Stimulated activated CD4-positive, alpha-beta T cell treated with anti-CD3 and anti-CD28 coated beads, Interleukin-15, amount 100 ng/mL, for 24 hours (primary cell): Measurements from ENCODE around the gene ZCCHC2.

ENCODE experiments used
- DNase-seq: peaks from one replicate; pipeline ENCODE4 v3.0.0-alpha.2; 2020

ZCCHC2 gene

GRCh38 chr18:62583376-62583775 lies 60.6 kb downstream of the ZCCHC2 start:
- no peak for DNase-seq

GRCh38 chr18:62584241-62585120 lies 61.7 kb downstream of the ZCCHC2 start:
- DNase-seq, result peak; percentile 91

- DNase-seq, result peak; percentile 70
Measured at GRCh38 chr18:62585274-62586150, 62.7 kb downstream of the ZCCHC2 start.

GRCh38 chr18:62586151-62586774 lies 63.4 kb downstream of the ZCCHC2 start:
- DNase-seq, result peak; percentile 86

GRCh38 chr18:62586781-62587487 lies 64.1 kb downstream of the ZCCHC2 start:
- no peak for DNase-seq

- DNase-seq, result no peak
Measured at GRCh38 chr18:62587689-62588088, 64.9 kb downstream of the ZCCHC2 start.

- DNase-seq, result no peak
Measured at GRCh38 chr18:62588217-62588616, 65.4 kb downstream of the ZCCHC2 start.

GRCh38 chr18:62590799-62591590 lies 68.2 kb downstream of the ZCCHC2 start:
- DNase-seq, result no peak

GRCh38 chr18:62596145-62597005 lies 73.5 kb downstream of the ZCCHC2 start:
- no peak for DNase-seq

- no peak for DNase-seq
Measured at GRCh38 chr18:62601871-62602270, 79.0 kb downstream of the ZCCHC2 start.

- DNase-seq, result no peak
Measured at GRCh38 chr18:62602706-62603105, 79.9 kb downstream of the ZCCHC2 start.

- no peak for DNase-seq
Measured at GRCh38 chr18:62603211-62603610, 80.4 kb downstream of the ZCCHC2 start.

- DNase-seq, result no peak
Measured at GRCh38 chr18:62603979-62604378, 81.2 kb downstream of the ZCCHC2 start.

GRCh38 chr18:62605685-62606084 lies 82.9 kb downstream of the ZCCHC2 start:
- no peak for DNase-seq

- no peak for DNase-seq
Measured at GRCh38 chr18:62606106-62606505, 83.3 kb downstream of the ZCCHC2 start.

GRCh38 chr18:62607302-62607701 lies 84.5 kb downstream of the ZCCHC2 start:
- no peak for DNase-seq

GRCh38 chr18:62607708-62608428 lies 85.0 kb downstream of the ZCCHC2 start:
- no peak for DNase-seq

- DNase-seq, result no peak
Measured at GRCh38 chr18:62609764-62610163, 86.9 kb downstream of the ZCCHC2 start.

- DNase-seq, result no peak
Measured at GRCh38 chr18:62610351-62610700, 87.5 kb downstream of the ZCCHC2 start.
